WTC11 (cell line): ENCODE data around the gene GK2. TPM values are rescaled to one million over a fixed set of nuclear protein-coding genes. Genes with fewer than 3 reads are reported as not detected.

ENCODE experiments used
- ATAC-seq: fragments of 200-7000 bp; cut with Tn5 transposase; 2 replicates; pipeline ENCODE4 v1.10.0; 2021; ENCODE audit warnings: mild to moderate bottlenecking, moderate library complexity
- CTCF ChIA-PET: fragments of 300-600 bp; sonication (Branson Sonifier 250); formaldehyde crosslinking; loops from one replicate; lab custom pipeline; 2021; ENCODE audit warnings: antibody characterized with exemption; lab: Charles Lee
- POLR2A ChIA-PET: fragments of 350-600 bp; sonication (Branson Sonifier 250); formaldehyde crosslinking; loops from one replicate; lab custom pipeline; 2021; ENCODE audit warnings: antibody characterized with exemption; lab: Charles Lee
- DNase-seq: peaks from one replicate; pipeline ENCODE4 v3.0.0; 2021; ENCODE audit warnings: low spot score
- H3K27ac Mint-ChIP-seq: 2 replicates; pipeline ENCODE4 v1.8.0; 2021; ENCODE audit warnings: mixed read lengths
- H3K27me3 Mint-ChIP-seq: 2 replicates; pipeline ENCODE4 v1.8.0; 2021; ENCODE audit warnings: low read depth, mild to moderate bottlenecking, moderate library complexity, mixed read lengths
- H3K36me3 Mint-ChIP-seq: 2 replicates; pipeline ENCODE4 v1.8.0; 2021; ENCODE audit warnings: mixed read lengths
- H3K4me1 Mint-ChIP-seq: 2 replicates; pipeline ENCODE4 v1.8.0; 2022; ENCODE audit warnings: mixed read lengths
- H3K4me3 Mint-ChIP-seq: 2 replicates; pipeline ENCODE4 v1.8.0; 2021; ENCODE audit warnings: mild to moderate bottlenecking, moderate library complexity, mixed read lengths
- H3K9me3 Mint-ChIP-seq: 2 replicates; pipeline ENCODE4 v1.8.0; 2021; ENCODE audit warnings: mixed read lengths
- GRHL2 ChIP-seq: fragments of 250-450 bp; sonication (Bioruptor Pico); IDR thresholded peaks from 2 replicates; pipeline ENCODE4 v1.8.0; 2022; ENCODE audit warnings: mild to moderate bottlenecking, moderate library complexity; ENCODE audit not compliant: insufficient replicate concordance, severe bottlenecking
- GTF2I ChIP-seq: fragments of 250-450 bp; sonication (Bioruptor Pico); conservative IDR thresholded peaks from 2 replicates; pipeline ENCODE4 v1.4.0; 2021; ENCODE audit warnings: mild to moderate bottlenecking
- NR1H2 ChIP-seq: sonication (generic); formaldehyde crosslinking; IDR thresholded peaks from 2 replicates; pipeline ENCODE4 v1.9.0; 2021; ENCODE audit warnings: mild to moderate bottlenecking, moderate library complexity, missing genetic modification reagents
- OVOL2 ChIP-seq: fragments of 250-450 bp; sonication (Bioruptor Pico); IDR thresholded peaks from 2 replicates; pipeline ENCODE4 v1.9.0; 2021; ENCODE audit warnings: mild to moderate bottlenecking, borderline replicate concordance
- SMAD3 ChIP-seq: sonication (generic); formaldehyde crosslinking; IDR thresholded peaks from 2 replicates; pipeline ENCODE4 v1.8.0; 2022; ENCODE audit warnings: missing genetic modification reagents, mild to moderate bottlenecking, borderline replicate concordance
- SOX15 ChIP-seq: fragments of 250-450 bp; sonication (Bioruptor Pico); IDR thresholded peaks from 2 replicates; pipeline ENCODE4 v1.9.0; 2021; ENCODE audit warnings: mild to moderate bottlenecking
- TCF7 ChIP-seq: sonication (generic); formaldehyde crosslinking; IDR thresholded peaks from 2 replicates; pipeline ENCODE4 v1.8.0; 2022; ENCODE audit warnings: mild to moderate bottlenecking, low read depth, missing genetic modification reagents, moderate library complexity
- TP53 ChIP-seq: sonication (generic); formaldehyde crosslinking; IDR thresholded peaks from 2 replicates; pipeline ENCODE4 v1.8.1; 2023; ENCODE audit warnings: mild to moderate bottlenecking, missing genetic modification reagents
- ZNF317 ChIP-seq: sonication (generic); formaldehyde crosslinking; IDR thresholded peaks from 2 replicates; pipeline ENCODE4 v1.8.1; 2023; ENCODE audit warnings: low read depth, mild to moderate bottlenecking, moderate library complexity, missing genetic modification reagents, borderline replicate concordance
- ZNF423 ChIP-seq: fragments of 250-450 bp; sonication (Bioruptor Pico); IDR thresholded peaks from 2 replicates; pipeline ENCODE4 v2.1.2; 2022; ENCODE audit warnings: mild to moderate bottlenecking, moderate library complexity
- total RNA-seq: library from RNA; stranded (reverse); gene quantifications from 3 replicates; pipeline ENCODE4 v1.2.3, GENCODE V29; 2021
- TF ChIP-seq, protein P1 (sequence below): sonication (generic); formaldehyde crosslinking; IDR thresholded peaks from 2 replicates; pipeline ENCODE4 v1.8.0; 2022; ENCODE audit warnings: mild to moderate bottlenecking, missing genetic modification reagents
- TF ChIP-seq, protein P2 (sequence below): sonication (generic); formaldehyde crosslinking; IDR thresholded peaks from 2 replicates; pipeline ENCODE4 v1.8.0; 2022; ENCODE audit warnings: mild to moderate bottlenecking, missing genetic modification reagents
- TF ChIP-seq, protein P3 (sequence below): sonication (generic); formaldehyde crosslinking; IDR thresholded peaks from 2 replicates; pipeline ENCODE4 v1.8.0; 2022; ENCODE audit warnings: mild to moderate bottlenecking, missing genetic modification reagents
- TF ChIP-seq, protein P4 (sequence below): fragments of 250-450 bp; sonication (Bioruptor Pico); IDR thresholded peaks from 2 replicates; pipeline ENCODE4 v1.9.0; 2021; ENCODE audit warnings: mild to moderate bottlenecking
- TF ChIP-seq, protein P5 (sequence below): sonication (generic); formaldehyde crosslinking; IDR thresholded peaks from 2 replicates; pipeline ENCODE4 v1.8.1; 2022; ENCODE audit warnings: mild to moderate bottlenecking, missing genetic modification reagents, moderate library complexity, borderline replicate concordance
- TF ChIP-seq, protein P6 (sequence below): sonication (generic); formaldehyde crosslinking; IDR thresholded peaks from 2 replicates; pipeline ENCODE4 v1.8.0; 2023; ENCODE audit warnings: missing genetic modification reagents, mild to moderate bottlenecking, borderline replicate concordance
- TF ChIP-seq, protein P7 (sequence below): sonication (generic); formaldehyde crosslinking; IDR thresholded peaks from 2 replicates; pipeline ENCODE4 v1.8.1; 2022; ENCODE audit warnings: low read depth, missing genetic modification reagents, borderline replicate concordance
- TF ChIP-seq, protein P8 (sequence below): fragments of 250-450 bp; sonication (Bioruptor Pico); conservative IDR thresholded peaks from 2 replicates; pipeline ENCODE4 v1.9.0; 2021; ENCODE audit warnings: mild to moderate bottlenecking

GK2 gene
- total RNA-seq, 1 experiment from 2014 or later = not detected

DNA sequence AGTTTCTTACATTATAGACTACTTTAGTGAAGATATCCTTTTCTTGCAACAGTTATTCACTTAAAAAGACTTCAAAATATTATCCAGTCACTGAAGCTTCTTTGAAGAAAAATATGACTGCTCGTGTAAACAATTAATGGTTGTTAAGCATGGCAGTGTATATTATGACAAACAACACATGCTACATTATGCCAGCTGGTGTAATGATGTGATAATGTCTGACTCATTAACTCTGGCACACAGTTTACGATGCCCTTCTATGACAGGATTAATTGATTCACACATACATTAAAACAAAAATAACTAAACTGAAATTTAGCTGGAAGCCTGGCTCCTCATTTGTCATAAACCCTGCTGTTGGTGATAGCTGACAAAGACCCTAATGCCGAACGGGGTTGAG lies 22.4 kb downstream of the GK2 start:
- no peak for ATAC-seq
- Mint-ChIP-seq H3K36me3 (no peaks in the 10 kb centered on the region), H3K9me3 (no peaks in the 10 kb centered on the region), H3K4me1 (no peaks in the 10 kb centered on the region), H3K27me3 (no peaks in the 10 kb centered on the region), H3K4me3 (no peak overlapping the region), H3K27ac (no peak overlapping the region)
- no peak for DNase-seq
- CTCF ChIA-PET = no interaction called here
- TF ChIP-seq TP53 (CRISPR knock-in tag) (no peak), OVOL2 (no peak), TCF7 (CRISPR knock-in tag) (no peak), GTF2I (CRISPR knock-in tag) (no peak), SMAD3 (CRISPR knock-in tag) (no peak), GRHL2 (CRISPR knock-in tag) (no peak), SOX15 (CRISPR knock-in tag) (no peak), ZNF317 (CRISPR knock-in tag) (no peak), ZNF423 (no peak), NR1H2 (CRISPR knock-in tag) (no peak)
- TF ChIP-seq, protein P1, sequence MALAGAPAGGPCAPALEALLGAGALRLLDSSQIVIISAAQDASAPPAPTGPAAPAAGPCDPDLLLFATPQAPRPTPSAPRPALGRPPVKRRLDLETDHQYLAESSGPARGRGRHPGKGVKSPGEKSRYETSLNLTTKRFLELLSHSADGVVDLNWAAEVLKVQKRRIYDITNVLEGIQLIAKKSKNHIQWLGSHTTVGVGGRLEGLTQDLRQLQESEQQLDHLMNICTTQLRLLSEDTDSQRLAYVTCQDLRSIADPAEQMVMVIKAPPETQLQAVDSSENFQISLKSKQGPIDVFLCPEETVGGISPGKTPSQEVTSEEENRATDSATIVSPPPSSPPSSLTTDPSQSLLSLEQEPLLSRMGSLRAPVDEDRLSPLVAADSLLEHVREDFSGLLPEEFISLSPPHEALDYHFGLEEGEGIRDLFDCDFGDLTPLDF (CRISPR knock-in tag) = no peak
- TF ChIP-seq, protein P2, sequence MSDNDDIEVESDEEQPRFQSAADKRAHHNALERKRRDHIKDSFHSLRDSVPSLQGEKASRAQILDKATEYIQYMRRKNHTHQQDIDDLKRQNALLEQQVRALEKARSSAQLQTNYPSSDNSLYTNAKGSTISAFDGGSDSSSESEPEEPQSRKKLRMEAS (CRISPR knock-in tag) = no peak
- TF ChIP-seq, protein P3, sequence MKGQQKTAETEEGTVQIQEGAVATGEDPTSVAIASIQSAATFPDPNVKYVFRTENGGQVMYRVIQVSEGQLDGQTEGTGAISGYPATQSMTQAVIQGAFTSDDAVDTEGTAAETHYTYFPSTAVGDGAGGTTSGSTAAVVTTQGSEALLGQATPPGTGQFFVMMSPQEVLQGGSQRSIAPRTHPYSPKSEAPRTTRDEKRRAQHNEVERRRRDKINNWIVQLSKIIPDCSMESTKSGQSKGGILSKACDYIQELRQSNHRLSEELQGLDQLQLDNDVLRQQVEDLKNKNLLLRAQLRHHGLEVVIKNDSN (CRISPR knock-in tag) = no peak
- TF ChIP-seq, protein P4, sequence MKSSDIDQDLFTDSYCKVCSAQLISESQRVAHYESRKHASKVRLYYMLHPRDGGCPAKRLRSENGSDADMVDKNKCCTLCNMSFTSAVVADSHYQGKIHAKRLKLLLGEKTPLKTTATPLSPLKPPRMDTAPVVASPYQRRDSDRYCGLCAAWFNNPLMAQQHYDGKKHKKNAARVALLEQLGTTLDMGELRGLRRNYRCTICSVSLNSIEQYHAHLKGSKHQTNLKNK (CRISPR knock-in tag) = no peak
- TF ChIP-seq, protein P5, sequence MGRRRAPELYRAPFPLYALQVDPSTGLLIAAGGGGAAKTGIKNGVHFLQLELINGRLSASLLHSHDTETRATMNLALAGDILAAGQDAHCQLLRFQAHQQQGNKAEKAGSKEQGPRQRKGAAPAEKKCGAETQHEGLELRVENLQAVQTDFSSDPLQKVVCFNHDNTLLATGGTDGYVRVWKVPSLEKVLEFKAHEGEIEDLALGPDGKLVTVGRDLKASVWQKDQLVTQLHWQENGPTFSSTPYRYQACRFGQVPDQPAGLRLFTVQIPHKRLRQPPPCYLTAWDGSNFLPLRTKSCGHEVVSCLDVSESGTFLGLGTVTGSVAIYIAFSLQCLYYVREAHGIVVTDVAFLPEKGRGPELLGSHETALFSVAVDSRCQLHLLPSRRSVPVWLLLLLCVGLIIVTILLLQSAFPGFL (CRISPR knock-in tag) = no peak
- TF ChIP-seq, protein P6, sequence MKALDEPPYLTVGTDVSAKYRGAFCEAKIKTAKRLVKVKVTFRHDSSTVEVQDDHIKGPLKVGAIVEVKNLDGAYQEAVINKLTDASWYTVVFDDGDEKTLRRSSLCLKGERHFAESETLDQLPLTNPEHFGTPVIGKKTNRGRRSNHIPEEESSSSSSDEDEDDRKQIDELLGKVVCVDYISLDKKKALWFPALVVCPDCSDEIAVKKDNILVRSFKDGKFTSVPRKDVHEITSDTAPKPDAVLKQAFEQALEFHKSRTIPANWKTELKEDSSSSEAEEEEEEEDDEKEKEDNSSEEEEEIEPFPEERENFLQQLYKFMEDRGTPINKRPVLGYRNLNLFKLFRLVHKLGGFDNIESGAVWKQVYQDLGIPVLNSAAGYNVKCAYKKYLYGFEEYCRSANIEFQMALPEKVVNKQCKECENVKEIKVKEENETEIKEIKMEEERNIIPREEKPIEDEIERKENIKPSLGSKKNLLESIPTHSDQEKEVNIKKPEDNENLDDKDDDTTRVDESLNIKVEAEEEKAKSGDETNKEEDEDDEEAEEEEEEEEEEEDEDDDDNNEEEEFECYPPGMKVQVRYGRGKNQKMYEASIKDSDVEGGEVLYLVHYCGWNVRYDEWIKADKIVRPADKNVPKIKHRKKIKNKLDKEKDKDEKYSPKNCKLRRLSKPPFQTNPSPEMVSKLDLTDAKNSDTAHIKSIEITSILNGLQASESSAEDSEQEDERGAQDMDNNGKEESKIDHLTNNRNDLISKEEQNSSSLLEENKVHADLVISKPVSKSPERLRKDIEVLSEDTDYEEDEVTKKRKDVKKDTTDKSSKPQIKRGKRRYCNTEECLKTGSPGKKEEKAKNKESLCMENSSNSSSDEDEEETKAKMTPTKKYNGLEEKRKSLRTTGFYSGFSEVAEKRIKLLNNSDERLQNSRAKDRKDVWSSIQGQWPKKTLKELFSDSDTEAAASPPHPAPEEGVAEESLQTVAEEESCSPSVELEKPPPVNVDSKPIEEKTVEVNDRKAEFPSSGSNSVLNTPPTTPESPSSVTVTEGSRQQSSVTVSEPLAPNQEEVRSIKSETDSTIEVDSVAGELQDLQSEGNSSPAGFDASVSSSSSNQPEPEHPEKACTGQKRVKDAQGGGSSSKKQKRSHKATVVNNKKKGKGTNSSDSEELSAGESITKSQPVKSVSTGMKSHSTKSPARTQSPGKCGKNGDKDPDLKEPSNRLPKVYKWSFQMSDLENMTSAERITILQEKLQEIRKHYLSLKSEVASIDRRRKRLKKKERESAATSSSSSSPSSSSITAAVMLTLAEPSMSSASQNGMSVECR (CRISPR knock-in tag) = no peak
- TF ChIP-seq, protein P7, sequence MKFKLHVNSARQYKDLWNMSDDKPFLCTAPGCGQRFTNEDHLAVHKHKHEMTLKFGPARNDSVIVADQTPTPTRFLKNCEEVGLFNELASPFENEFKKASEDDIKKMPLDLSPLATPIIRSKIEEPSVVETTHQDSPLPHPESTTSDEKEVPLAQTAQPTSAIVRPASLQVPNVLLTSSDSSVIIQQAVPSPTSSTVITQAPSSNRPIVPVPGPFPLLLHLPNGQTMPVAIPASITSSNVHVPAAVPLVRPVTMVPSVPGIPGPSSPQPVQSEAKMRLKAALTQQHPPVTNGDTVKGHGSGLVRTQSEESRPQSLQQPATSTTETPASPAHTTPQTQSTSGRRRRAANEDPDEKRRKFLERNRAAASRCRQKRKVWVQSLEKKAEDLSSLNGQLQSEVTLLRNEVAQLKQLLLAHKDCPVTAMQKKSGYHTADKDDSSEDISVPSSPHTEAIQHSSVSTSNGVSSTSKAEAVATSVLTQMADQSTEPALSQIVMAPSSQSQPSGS (CRISPR knock-in tag) = no peak
- TF ChIP-seq, protein P8, sequence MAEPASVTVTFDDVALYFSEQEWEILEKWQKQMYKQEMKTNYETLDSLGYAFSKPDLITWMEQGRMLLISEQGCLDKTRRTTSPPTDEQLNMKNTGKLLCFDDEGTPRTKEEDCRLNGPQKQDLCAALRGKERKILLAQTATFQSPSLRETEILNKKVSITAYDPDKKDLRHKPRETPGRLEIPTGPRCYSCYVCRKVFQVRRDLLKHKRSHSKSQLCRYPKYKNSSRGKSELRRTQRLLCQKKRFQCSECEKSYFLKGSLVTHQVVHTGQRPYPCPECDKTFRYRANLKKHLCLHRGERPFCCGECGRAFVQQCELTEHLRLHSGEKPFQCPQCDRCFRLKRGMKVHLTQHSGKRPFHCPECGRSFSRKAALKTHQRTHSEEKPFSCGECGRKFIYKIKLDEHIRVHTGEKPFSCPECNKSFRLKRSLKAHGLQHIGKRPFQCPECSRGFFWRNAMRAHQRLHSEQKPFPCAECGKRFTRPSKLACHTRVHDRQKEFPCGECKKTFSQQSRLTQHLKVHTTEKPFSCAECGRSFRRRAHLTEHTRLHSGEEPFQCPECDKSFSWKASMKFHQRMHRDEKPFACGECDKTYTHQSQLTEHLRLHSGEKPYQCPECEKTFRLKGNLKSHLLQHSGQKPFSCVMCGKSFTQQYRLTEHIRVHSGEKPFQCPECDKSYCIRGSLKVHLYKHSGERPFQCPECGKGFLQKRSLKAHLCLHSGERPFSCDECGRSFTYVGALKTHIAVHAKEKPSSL (CRISPR knock-in tag) = no peak
- POLR2A ChIA-PET = no interaction called here
